ENCODE results near the gene TCL1A.
"Not testable (repeated sequence)": the region's sequence is repeated elsewhere in the genome, so short reads cannot be mapped to it uniquely, and the experiment has no call there.

TCL1A gene, protein sequence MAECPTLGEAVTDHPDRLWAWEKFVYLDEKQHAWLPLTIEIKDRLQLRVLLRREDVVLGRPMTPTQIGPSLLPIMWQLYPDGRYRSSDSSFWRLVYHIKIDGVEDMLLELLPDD

GRCh38 chr14:95713596-95714371 is at the start of gene TCL1A:
TCL1A (minus strand) TSS chr14:95714125; CDS start chr14:95714066, 59 bp downstream.
- in situ Hi-C loops (cut with MboI; ENCODE audit: low sequenced_read_pairs), result no loop called here

- in situ Hi-C loops (cut with MboI; ENCODE audit: low sequenced_read_pairs), result not testable (repeated sequence)
Measured at GRCh38 chr14:95763032-95763431, 49.1 kb upstream of the TCL1A start.

DNA sequence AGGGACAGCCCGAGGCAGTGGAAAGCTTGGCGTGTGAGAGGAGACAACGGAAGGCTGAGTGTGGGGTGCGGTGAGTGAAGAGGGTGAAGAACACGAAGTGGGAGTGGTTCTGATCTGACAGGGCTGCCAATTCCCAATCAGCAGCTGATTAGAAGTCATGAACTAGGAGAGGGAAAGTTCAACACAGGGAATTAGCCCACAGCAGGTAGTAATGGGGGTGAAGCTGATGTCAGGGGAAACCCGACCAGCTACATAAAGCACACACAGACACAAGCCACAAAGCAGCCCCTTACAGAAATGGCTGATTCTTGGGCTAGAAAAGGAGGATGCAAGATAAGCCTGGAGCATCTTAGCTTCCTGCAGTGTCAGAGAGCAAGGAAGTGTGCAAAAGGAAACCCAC is 47.5 kb upstream of the TCL1A start:
- in situ Hi-C loops (cut with MboI; ENCODE audit: low sequenced_read_pairs), result no loop called here

- in situ Hi-C loops (cut with MboI; ENCODE audit: low sequenced_read_pairs), result no loop called here
Measured at GRCh38 chr14:95760596-95760995, 46.7 kb upstream of the TCL1A start.

DNA sequence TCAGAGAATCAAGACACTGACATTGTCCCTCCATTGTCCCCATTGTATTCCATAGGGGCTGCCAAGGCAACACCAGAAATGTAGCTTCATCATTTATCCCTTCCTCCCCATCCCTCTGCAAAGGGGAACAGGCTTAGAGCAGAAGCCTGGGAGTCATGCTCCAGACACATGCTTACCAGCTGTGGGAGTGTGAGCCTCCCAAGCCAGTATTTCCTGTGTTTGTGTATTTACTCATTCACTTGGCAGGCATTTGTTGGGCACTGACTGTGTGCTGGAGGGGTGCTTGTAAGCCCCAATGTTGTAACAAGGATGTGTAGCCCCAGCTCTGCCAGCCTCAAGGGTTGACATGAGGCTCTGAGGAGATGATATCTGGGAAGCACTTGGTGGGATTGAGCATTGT is 46.0 kb upstream of the TCL1A start:
- in situ Hi-C loops (cut with MboI; ENCODE audit: low sequenced_read_pairs), result no loop called here

- in situ Hi-C loops (cut with MboI; ENCODE audit: low sequenced_read_pairs), result no loop called here
Measured at GRCh38 chr14:95758331-95758730, 44.4 kb upstream of the TCL1A start.

- in situ Hi-C loops (cut with MboI; ENCODE audit: low sequenced_read_pairs), result no loop called here
Measured at GRCh38 chr14:95756751-95757150, 42.8 kb upstream of the TCL1A start.

GRCh38 chr14:95756127-95756526 is 42.2 kb upstream of the TCL1A start:
- in situ Hi-C loops (cut with MboI; ENCODE audit: low sequenced_read_pairs), result no loop called here

- in situ Hi-C loops (cut with MboI; ENCODE audit: low sequenced_read_pairs), result no loop called here
Measured at GRCh38 chr14:95741781-95742180, 27.9 kb upstream of the TCL1A start.

GRCh38 chr14:95741038-95741490 is 27.1 kb upstream of the TCL1A start:
- in situ Hi-C loops (cut with MboI; ENCODE audit: low sequenced_read_pairs), result no loop called here

DNA sequence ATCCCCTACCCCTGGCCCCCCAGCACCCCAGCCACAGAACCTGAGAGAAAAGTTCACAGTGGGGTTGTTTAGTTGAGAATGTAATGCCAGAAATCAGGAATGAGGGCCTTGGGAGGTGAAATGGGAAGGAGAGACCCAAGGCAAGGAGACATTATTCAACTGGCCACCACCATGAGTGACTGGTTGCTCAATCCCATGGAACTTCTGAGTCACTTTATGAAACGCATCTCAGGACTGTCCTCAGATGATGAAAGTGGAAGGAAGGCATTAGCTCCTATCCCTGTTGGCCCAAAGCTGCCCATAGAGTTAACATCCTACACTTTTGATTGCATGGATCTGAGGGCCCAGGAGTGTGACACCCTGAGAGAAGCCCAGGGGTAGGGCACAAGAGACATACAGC is 25.4 kb upstream of the TCL1A start:
- in situ Hi-C loops (cut with MboI; ENCODE audit: low sequenced_read_pairs), result no loop called here

GRCh38 chr14:95733212-95733611 is 19.3 kb upstream of the TCL1A start:
- in situ Hi-C loops (cut with MboI; ENCODE audit: low sequenced_read_pairs), result no loop called here

DNA sequence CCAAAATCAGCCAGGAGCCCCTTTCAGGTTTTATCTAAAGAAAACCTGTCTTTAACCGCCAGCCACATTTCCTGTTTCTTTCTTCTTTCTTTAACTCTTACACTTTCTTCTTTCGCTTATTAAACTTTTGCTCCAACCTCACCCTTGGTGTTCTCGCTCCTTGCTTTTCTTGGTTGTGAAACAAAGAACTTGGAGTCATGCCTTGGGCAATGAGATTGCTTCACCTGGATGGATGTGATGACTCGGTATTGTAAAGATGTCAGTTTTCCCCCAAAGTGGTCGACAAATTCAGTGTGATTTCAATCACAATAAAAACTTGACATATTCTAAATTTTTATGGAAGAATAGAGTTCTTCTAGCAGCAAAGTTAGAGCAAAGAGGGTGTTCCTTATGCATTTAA is 16.2 kb upstream of the TCL1A start:
- in situ Hi-C loops (cut with MboI; ENCODE audit: low sequenced_read_pairs), result no loop called here

DNA sequence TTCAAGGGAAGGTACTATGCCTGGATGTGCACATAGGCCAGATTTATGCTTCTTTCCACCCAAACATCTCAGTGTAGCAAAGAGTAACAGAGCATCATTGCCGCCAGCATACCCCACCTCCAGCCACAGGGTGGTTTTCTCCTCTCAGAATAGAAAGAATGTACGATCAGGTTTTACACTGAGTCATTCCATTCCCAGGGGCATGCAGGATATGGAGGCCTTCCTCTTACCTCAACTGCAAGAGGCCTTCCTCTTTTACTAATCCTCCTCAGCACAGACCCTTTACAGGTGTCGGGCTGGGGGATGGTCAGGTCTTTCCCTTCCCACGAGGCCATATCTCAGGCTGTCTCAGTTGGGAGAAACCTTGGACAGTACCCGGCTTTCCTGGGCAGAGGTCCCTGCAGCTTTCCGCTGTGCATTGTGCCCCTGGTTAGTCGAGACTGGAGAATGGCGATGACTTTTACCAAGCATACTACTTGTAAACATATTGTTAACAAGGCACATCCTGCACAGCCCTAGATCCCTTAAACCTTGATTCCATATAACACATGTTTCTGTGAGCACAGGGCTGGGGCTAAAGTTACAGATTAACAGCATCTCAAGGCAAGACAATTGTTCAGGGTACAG is 15.6 kb upstream of the TCL1A start:
- in situ Hi-C loops (cut with MboI; ENCODE audit: low sequenced_read_pairs), result not testable (repeated sequence)

DNA sequence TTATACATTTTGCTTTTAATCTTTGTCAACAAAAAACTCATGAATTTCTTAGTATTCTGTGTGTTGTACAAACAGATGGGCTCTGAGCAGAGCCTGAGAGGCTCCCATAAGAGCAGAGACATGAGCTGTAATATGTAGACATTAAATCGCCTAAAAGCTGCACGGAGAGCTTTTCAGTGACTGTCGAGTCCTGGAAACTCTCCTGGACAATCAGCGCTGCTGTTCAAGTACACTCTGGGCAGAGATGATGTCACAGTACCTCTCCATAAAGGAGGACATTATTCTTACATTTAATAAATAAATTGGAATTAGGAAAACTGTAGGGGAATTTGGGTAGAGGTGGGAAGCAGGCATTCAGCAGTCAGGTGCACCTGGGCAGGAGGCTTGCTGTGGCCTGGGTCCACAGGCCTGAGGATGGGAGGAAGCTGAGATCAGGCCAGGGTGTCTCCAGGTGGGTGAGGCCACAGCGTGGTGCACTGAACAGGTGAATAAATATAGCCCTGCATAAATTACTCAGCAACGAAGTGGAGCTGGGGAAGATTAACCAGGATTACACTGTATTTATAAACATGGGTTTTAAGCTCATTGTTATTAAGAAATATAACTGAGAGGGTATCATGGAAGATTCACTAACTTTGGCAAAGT is 13.3 kb upstream of the TCL1A start:
- in situ Hi-C loops (cut with MboI; ENCODE audit: low sequenced_read_pairs), result no loop called here

DNA sequence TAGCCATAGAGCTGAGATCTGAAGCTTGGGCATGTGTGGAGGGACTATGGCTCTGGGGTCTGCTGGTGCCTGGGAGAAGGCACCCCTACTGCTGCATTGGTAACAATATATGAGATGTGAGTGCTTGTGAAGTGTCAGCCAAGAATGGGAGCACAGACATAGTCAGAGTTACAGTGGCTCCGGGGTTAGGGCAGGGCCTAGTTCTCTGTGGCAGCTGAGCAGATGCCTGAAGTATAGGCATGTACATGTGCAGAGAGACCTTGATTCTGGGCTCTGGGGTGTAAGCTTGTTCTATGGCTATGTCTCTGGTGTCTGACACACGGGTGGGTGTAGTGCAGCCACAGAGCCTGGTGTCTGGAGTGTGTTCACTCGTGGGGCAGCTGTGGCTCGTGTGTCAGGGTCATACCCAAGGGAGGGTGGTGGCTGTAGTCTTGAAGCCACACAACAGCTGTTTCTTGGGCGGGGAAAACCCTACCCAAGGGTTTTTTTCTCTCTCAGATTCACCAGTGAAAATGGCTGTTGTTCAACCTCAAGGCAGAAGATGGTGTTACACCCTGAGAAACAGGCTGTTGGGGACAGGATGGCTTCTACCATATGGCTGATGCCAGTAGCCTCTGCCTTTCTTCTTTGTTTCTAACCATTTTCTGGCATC is 11.9 kb upstream of the TCL1A start:
- in situ Hi-C loops (cut with MboI; ENCODE audit: low sequenced_read_pairs), result no loop called here

DNA sequence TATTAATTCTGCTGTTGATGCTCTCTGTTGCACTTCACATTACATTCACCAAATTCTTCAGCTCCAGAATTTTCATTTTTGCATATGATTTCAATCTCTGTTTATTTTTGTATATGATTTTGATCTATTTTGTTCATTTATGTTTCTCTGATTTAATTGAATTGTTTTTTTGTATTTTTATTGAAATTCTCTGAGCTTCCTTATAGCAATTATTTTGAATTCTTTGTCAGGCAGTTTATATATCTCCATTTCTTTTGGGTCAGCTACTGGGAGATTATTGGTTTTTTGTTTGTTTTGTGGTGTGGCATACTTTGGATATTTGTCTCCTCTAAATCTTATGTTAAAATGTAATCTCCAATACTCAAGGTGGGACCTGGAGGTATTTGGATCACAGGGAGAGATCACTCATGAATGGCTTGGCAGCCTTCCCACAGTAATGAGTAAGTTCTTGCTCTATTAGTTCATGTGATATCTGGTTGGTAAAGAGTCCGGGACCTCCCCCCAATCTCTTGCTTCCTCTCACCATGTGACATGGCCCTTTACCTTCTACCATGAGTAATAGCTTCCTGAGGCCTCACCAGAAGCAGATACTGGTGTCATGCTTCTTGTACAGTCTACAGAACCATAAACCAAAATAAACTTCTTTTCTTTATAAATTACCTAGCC is 8.7 kb upstream of the TCL1A start:
- in situ Hi-C loops (cut with MboI; ENCODE audit: low sequenced_read_pairs), result no loop called here

DNA sequence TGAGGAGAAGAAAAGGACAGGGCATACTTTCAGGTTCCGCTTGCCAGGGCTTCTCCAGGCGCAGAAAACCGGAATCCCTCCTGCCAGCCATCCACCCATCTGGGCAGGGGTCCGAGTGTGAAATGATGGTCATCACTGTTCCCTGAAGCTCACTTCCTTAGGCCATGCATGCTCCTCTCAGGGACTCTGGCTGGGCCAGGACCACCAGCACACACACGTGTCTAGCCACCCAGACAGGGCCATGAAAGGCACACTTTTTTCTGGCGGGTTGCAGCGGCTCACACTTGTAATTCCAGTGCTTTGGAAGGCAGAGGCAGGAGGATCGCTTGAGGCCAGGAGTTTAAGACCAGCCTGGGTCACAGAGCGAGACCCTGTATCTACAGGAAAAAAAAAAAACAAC is 1.5 kb downstream of the TCL1A start:
- in situ Hi-C loops (cut with MboI; ENCODE audit: low sequenced_read_pairs), result no loop called here

- in situ Hi-C loops (cut with MboI; ENCODE audit: low sequenced_read_pairs), result no loop called here
Measured at GRCh38 chr14:95711476-95712176, 2.3 kb downstream of the TCL1A start.

DNA sequence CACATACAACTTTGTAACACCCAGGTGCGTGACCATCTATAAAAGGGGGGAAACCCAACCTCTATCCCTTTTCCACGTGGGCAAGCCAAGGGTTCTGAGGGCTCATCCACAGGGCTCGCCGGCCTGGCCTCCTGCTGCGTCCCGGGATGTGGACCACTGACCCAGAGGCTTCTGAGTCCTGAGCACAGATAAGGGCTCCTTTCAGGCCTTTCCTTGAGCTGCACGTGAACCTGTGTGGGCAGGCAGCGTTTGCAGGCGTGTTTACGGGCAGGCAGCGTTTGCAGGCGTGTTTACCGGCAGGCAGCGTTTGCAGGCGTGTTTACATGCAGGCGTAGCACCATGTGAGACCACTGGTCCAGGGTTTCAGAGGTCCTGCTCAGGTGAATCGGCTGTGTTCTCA is 3.8 kb downstream of the TCL1A start:
- in situ Hi-C loops (cut with MboI; ENCODE audit: low sequenced_read_pairs), result no loop called here

Measured in HL-60/S4 treated with phorbol 12-myristate 13-acetate at 8.2 ng/mL for 4 days and 3 days (cell line).